ENCODE measurements around the gene APC.

Gene APC

GRCh38 chr5:112824197-112824596 lies 86.5 kb downstream of the APC start:
- TF ChIP-seq CTCF (IDR thresholded peaks at IDR 0.05; ENCODE audit: control insufficient read depth, insufficient read depth, low read depth, low read length, missing control alignments) = no peak
- DNase-seq (ENCODE audit: low read depth) = no peak
- no peak overlapping the region for H3K4me3 ChIP-seq (ENCODE audit: control insufficient read depth, low read depth, low read length)

- no peak for DNase-seq (ENCODE audit: low read depth)
- no peak overlapping the region for H3K4me3 ChIP-seq (ENCODE audit: control insufficient read depth, low read depth, low read length)
- no peak for TF ChIP-seq CTCF (IDR thresholded peaks at IDR 0.05; ENCODE audit: control insufficient read depth, insufficient read depth, low read depth, low read length, missing control alignments)
Measured at GRCh38 chr5:112830378-112830777, 92.7 kb downstream of the APC start.

GRCh38 chr5:112833971-112834370 lies 96.3 kb downstream of the APC start:
- H3K4me3 ChIP-seq (ENCODE audit: control insufficient read depth, low read depth, low read length) = no peak overlapping the region
- DNase-seq (ENCODE audit: low read depth) = no peak
- TF ChIP-seq CTCF (IDR thresholded peaks at IDR 0.05; ENCODE audit: control insufficient read depth, insufficient read depth, low read depth, low read length, missing control alignments) = no peak

GRCh38 chr5:112844489-112844888 lies 106.8 kb downstream of the APC start:
- DNase-seq (ENCODE audit: low read depth) = no peak
- TF ChIP-seq CTCF (IDR thresholded peaks at IDR 0.05; ENCODE audit: control insufficient read depth, insufficient read depth, low read depth, low read length, missing control alignments) = no peak
- no peak overlapping the region for H3K4me3 ChIP-seq (ENCODE audit: control insufficient read depth, low read depth, low read length)

- TF ChIP-seq CTCF (IDR thresholded peaks at IDR 0.05; ENCODE audit: control insufficient read depth, insufficient read depth, low read depth, low read length, missing control alignments) = no peak
- no peak overlapping the region for H3K4me3 ChIP-seq (ENCODE audit: control insufficient read depth, low read depth, low read length)
- DNase-seq (ENCODE audit: low read depth) = no peak
Measured at GRCh38 chr5:112846556-112846955, 108.9 kb downstream of the APC start.

- no peak for DNase-seq (ENCODE audit: low read depth)
- no peak for TF ChIP-seq CTCF (IDR thresholded peaks at IDR 0.05; ENCODE audit: control insufficient read depth, insufficient read depth, low read depth, low read length, missing control alignments)
Measured at GRCh38 chr5:112847306-112847705, 109.6 kb downstream of the APC start.

More at GRCh38 chr5:112847306-112847705, 109.6 kb downstream of the APC start:
- H3K4me3 ChIP-seq (ENCODE audit: control insufficient read depth, low read depth, low read length) = no peak overlapping the region

Data from AG09309 (cell line).